ENCODE data around the gene MYEF2.

DNA sequence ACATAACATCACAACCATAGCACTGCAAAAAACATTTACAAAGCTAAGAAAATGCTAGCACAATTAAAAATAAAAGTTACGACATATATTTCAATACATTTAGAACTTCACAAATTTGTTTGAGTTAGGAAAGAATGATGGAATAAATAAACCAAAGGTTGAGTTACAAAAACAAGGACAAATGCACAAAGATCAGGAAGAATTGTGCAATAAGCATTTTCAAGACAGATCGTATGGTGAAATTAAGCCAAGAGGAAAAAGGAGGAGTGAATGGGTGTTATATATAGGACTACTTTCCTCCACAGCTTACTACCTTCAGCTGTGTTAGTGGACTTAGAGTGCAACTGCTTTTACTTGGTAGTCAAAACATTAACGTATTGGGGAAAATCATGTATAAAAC lies 7.4 kb upstream of the MYEF2 start:
- TF ChIP-seq, protein P1, sequence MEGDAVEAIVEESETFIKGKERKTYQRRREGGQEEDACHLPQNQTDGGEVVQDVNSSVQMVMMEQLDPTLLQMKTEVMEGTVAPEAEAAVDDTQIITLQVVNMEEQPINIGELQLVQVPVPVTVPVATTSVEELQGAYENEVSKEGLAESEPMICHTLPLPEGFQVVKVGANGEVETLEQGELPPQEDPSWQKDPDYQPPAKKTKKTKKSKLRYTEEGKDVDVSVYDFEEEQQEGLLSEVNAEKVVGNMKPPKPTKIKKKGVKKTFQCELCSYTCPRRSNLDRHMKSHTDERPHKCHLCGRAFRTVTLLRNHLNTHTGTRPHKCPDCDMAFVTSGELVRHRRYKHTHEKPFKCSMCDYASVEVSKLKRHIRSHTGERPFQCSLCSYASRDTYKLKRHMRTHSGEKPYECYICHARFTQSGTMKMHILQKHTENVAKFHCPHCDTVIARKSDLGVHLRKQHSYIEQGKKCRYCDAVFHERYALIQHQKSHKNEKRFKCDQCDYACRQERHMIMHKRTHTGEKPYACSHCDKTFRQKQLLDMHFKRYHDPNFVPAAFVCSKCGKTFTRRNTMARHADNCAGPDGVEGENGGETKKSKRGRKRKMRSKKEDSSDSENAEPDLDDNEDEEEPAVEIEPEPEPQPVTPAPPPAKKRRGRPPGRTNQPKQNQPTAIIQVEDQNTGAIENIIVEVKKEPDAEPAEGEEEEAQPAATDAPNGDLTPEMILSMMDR (IDR thresholded peaks at IDR 0.05): no peak
- no peak for TF ChIP-seq POLR2A (IDR thresholded peaks at IDR 0.05)
